Suppressor macrophage treated with lipopolysaccharide for 1 hour (primary cell): Measurements from ENCODE around the gene CPA5.

ENCODE experiments used
- DNase-seq, 3 donors: peaks; one replicate each; pipeline ENCODE4 v3.0.0-alpha.2; 2020 to 2022

CPA5 gene

GRCh38 chr7:130401101-130401500, 56.5 kb downstream of the CPA5 start:
- no peak for DNase-seq

- no peak for DNase-seq
Observed at GRCh38 chr7:130401578-130401977, 57.0 kb downstream of the CPA5 start.

- no peak for DNase-seq
Observed at GRCh38 chr7:130405003-130405402, 60.4 kb downstream of the CPA5 start.

GRCh38 chr7:130409067-130409711, 64.6 kb downstream of the CPA5 start:
- DNase-seq = no peak

GRCh38 chr7:130409712-130410072, 65.1 kb downstream of the CPA5 start:
- no peak for DNase-seq

- no peak for DNase-seq
Observed at GRCh38 chr7:130410868-130411541, 66.4 kb downstream of the CPA5 start.

- no peak for DNase-seq
Observed at GRCh38 chr7:130413201-130413600, 68.6 kb downstream of the CPA5 start.

GRCh38 chr7:130415006-130415405, 70.4 kb downstream of the CPA5 start:
- no peak for DNase-seq

- DNase-seq = no peak
Observed at GRCh38 chr7:130417213-130417612, 72.6 kb downstream of the CPA5 start.

- no peak for DNase-seq
Observed at GRCh38 chr7:130418306-130418705, 73.7 kb downstream of the CPA5 start.
